Activated T-cell treated with anti-CD3 and anti-CD28 coated beads for 48 hours (primary cell): Measurements from ENCODE around the gene HSPB1.
"Not testable (repeated sequence)": the region's sequence is repeated elsewhere in the genome, so short reads cannot be mapped to it uniquely, and the experiment has no call there.

Experiments used
- DNase-seq: peaks from one replicate; pipeline ENCODE4 v3.0.0-alpha.2; 2020; ENCODE audit warnings: low read depth

HSPB1 gene

DNA sequence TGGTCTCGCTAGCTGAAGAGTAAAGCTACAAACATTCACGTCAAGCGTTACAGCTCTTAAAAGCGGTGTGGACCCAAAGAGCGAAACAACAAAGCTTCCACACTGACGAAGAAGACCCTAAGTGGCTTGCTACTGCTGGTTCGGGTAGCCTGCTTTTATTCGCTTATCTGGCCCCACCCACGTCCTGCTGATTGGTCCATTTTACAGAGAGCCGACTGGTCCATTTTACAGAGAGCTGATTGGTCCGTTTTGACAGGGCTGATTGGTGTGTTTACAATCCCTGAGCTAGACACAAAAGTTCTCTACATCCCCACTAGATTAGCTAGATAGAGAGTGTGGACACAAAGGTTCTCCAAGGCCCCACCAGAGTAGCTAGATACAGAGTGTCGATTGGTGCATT is 6.4 kb downstream of the HSPB1 start:
- not testable (repeated sequence) for DNase-seq

DNA sequence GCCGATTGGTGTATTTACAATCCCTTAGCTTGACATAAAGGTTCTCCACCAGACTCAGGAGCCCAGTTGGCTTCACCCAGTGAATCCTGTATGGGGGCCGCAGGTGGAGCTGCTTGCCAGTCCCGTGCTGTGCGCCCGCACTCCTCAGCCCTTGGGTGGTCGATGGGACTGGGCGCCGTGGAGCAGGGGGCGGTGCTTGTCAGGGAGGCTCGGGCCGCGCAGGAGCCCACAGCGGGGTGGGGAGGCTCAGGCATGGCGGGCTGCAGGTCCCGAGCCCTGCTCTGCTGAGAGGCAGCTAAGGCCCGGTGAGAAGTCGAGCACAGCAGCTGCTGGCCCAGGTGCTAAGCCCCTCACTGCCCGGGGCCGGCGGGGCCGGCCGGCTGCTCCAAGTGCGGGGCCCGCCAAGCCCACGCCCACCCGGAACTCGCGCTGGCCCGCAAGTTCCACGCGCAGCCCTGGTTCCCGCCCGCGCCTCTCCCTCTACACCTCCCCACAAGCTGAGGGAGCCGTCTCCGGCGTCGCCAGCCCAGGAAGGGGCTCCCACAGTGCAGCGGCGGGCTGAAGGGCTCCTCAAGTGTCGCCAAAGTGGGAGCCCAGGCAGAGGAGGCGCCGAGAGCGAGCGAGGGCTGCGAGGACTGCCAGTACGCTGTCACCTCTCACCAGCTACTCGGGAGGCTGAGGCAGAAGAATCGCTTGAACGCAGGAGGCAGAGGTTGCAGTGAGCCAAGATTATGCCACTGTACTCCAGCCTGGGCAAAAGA is 7.0 kb downstream of the HSPB1 start:
- not testable (repeated sequence) for DNase-seq

DNA sequence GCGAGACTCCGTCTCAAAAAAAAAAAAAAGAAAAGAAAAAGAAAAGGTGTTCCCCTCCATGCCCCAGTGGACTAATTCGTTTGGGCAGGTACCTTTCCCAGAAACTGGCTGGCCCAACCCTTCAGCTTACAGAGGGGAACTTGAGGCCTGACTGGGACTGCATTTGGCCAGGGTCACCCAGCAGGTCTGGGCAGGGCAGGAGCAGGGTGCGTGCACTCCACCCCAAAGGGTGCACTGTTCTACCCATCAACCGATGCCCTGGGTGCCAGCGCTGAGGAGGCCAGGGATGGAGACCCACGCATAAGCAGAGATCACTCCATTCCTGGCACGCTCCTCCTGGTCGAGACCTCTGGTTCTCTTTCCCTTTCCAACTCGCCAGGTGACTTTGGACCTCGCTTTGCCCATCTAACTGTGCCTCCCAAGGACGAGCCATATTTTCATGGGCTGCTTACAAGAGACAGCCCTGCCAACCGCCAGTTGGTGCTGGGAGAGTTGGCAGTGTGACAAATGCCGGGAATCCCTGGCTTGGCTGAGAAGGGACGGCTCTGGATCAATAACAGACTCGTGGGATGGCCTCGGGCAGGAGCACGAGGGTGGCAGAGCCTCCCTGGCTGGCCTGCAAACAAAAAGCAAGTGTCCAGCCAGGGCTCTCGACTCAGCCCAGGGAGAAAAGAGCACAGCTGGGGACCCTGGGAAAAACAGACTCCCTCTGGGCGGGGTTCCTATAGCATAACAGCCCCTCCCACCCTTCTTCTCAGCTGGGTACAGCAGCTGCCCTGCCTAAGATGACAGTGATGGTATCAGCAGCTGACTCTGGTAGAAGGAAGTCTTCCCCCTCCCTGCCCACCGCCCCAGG is 7.9 kb downstream of the HSPB1 start:
- no peak for DNase-seq

DNA sequence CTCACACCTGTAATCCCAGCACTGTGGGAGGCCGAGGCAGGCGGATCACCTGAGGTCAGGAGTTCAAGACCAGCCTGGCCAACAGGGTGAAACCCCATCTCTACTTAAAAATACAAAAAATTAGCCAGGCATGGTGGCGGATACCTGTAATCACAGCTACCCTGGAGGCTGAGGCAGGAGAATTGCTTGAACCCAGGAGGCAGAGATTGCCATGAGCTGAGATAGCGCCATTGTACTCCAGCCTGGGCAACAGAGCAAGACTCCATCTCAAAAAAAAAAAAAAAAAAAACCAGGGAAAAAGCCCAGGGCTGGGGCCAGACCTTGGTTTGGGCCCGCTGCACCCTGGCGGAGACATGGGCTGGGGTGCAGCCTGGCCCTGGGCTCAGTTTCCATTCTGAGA is 9.4 kb downstream of the HSPB1 start:
- not testable (repeated sequence) for DNase-seq

DNA sequence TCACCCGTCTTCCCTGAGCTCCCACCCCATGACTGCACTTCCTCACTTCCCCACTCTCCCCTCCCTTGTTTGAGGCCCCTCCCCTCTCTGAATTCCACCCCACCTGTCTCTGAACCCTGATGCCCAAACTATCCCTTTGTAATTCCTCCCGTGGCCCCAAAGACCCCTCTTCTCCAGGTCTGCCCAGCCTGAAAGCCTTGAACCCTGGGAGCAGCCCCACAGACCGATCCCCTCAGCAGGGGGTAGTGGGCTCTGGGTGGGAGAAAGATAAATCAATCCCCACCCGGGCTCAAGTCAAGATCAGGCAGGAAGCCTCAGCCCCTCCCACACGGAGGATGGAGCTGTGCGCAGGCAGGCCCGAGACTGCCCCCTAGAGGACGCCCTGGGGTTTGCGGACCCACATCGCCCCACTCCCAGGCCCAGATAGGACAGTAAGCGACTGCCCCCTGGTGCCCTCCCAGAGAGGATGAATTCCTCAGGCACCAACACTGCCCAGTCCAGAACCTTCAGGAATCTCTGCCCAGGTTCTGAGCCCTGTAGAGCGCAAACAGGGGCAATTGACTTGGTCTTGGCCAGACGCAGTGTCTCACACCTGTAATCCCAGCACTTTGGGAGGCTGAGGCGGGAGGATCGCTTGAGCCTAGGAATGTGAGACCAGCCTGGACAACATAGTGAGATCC is 11.7 kb downstream of the HSPB1 start:
- peak; percentile 97 for DNase-seq

DNA sequence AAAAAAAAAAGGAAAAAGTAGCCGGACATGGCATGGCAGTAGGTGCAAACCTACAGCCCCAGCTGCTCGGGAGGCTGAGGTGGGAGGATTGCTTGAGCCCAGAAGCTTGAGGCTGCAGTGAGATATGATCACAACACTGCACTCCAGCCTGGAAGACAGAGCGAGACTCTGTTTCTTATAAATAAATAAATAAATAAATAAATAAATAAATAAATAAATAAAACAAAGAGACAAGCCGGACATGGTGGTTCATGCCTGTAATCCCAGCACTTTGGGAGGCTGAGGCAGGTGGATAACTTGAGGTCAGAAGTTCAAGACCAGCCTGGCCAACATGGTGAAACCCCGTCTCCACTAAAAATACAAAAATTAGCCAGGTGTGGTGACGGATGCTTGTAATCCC is 12.3 kb downstream of the HSPB1 start:
- DNase-seq: not testable (repeated sequence)

DNA sequence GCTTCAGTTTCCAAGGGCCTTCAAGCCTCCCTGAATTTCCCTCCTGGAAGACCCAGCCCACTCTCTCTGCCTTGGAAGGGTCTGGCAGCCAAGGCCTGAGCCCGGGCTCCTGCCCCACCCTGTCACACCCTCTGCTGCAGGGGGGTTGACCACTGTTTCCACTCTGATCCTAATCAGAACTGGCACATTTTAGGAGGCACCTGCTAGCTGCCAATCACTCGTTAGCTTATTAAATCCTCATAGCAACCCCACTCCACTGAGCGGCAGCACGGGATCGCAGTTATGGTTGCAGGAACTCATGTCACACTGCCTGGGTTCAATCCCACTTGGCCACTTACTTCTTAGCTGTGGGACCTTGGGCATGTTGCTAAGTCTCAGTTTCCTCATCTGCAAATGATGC is 12.9 kb downstream of the HSPB1 start:
- no peak for DNase-seq

DNA sequence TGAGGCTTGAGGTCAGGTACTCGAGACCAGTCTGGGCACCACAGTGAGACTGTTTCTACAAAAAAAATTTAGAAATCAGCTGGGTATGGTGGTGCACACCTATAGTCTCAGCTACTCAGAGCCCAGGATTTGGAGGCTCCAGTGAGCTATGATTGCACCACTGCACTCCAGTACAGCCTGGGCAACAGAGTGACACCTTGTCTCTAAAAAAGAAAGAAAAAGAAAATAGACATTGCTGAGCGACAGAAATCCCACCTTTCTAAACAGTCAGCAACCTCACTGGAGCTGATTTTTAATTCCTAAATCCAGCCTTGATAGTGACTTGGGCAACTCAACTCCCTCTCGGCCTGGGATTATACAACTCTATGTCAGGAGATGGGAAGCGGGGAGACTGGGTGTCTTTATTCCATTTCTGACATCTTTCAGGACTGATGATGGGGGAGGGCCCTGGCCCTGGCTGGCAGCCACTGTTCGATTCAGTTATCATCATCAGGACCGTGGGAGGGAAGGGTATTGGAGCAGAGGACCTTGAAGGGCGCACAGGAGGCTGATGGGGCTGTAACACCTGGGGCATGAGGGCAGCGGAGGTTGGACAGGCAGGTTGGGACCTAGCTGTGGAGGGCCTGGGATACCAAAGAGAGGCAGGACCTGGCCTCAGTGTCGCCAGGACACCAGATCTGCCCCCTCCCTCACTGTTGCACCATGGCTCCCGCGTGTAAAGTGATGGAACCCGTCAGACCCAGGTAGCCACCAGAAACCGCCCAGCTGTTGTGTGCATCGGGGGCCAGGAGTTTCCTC is 14.7 kb downstream of the HSPB1 start:
- no peak for DNase-seq

DNA sequence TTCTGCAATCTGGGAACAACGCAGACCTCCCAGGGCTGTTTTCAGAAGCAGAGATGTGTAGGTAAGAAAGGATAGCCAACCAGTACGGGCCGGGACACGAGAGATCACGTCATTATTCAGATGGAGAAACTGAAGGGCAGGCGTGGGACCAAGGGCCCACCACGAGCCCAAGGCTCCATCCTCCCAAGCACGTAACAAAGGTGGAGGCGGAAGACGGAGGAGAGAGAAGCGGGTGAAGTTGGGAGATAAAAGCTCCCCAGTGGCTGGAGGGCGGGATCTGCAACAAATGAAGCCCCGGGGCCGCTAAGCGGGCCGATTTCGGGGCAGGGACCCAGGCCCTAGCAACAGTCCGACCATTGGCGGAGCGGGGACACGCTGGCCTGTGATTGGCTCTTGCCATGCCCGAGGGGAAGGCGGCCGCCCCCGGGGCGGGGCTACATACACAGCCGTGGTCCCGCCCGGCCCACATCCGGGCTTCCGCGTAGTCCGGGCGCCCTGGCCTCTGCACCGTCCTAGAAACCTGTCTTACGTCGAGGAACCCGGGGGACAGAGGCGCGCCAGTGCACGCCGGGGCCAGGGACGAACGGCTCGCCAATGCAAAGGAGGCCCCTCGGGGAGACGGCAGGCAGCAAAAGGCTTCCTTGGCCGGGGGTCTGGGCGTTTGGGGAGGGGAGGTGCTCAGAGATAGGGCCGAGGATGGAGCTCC is 15.5 kb downstream of the HSPB1 start:
- peak; percentile 94 for DNase-seq

DNA sequence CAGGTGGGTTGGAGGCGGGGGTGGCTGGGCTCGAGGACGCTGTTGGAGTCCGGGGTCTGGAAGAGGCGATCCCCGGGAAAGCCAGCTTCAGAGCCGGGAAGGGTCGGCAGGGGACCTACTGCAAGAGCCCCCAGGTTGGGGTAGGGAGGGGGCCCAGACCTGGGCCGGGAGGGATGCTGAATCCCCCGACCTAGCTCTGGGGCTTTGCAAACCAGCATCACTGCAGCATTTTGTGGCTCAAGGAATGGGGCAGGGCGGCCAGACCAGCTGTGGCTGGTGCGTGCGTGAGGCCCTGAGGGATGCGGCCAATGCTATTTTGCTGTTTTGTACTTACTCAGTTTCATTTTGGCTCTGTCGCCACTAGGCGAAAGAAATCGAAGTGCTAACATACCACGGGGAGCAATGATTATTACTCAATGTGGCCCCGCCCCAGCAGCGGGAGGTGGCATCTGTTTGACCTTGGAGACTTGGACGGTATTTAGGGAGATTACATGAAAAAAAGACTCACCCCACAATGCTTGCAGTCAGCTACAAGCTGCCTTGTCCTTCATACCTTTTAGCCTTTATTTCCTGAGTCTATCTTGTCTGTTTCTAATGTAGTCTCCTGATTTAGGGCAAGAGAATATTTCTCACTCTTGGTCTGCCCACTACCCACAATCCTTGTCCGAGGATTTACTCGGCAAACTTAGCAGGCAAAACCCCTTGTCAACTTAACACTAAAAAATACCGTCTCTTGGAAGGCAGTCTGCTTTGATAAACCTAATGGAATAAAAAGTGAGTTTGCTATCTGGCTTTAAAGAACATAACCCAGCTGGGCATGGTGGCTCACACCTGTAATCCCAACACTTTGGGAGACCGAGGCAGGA is 16.2 kb downstream of the HSPB1 start:
- peak; percentile 65 for DNase-seq

DNA sequence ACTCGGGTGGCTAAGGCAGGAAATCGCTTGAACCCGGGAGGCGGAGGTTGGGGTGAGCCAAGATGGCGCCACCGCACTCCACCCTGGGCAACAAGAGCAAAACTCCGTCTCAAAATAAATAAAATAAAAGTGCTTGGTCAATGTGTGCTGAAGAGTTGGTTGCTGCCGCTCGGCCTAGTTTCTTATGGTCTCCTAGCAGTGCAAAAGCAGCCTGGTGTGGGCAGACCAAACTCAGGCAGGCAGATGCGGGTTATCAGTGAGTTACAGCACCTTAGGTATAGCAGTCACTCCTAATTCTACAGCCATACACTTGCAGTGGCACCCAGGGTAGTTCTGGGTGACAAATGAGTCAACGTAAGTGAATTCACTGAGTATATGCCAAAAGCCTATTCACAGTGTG is 22.6 kb downstream of the HSPB1 start:
- no peak for DNase-seq

DNA sequence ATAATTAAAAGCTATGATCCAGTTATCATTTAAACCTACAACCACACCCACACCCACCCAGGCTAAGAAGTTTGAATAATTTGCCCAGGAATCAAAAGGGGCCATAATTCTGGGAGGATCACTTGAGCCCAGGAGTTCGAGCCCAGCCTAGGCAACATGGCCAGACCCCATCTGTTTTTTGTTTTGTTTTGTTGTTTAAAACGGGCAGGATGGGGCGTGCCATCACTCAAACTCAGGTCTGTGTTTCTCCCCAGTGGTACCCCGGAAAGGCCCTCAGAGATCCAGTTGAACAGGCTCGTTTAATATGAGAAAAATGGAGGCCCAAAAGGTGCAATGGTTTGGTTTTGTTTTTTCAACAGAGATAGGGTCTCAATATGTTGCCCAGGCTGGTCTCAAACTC is 23.3 kb downstream of the HSPB1 start:
- no peak for DNase-seq

DNA sequence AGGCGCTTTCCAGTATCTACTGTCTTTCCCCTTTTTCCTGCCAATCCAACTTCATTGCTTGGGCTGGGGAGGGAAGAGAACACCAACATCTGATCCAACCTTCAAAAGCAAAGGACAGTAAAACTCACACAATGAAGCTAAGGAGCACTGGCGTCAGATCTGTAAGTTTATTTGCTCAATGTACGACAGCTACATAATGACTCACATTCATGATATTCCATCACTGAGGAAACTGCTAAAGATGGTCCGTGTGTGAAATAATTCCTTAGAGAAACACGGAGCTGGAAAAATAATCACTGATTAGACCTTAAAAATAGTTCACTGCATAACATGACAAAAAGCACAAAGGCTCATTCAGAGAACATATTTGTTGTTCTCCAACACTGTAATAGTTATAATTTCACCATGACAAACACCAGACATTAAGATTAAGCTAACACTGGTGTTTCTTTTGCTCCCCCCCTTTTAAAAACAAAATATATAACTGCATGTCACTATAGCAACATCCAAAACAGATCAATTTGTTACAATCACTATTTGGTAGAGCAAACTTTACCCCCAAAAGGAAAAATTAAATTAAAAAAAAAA is 24.3 kb downstream of the HSPB1 start:
- no peak for DNase-seq

DNA sequence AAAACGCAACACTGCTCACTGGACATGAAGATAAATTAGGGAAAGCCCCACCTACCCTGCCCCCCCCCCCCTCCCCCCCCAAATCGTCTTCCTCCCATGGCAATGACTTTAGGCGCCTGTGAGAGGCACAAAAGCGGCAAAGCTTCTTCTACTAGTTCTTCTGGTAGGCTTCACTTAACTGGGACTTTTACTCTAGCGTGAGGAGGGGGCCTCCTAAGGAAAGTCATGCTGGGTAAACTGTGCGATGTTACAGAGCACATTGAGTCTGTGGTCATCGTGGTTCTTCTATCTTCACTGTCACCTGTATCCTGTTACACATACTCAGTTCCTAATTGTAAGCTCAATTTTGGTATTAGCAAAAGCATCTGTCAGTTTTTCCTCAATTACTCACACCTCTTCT is 25.1 kb downstream of the HSPB1 start:
- no peak for DNase-seq

DNA sequence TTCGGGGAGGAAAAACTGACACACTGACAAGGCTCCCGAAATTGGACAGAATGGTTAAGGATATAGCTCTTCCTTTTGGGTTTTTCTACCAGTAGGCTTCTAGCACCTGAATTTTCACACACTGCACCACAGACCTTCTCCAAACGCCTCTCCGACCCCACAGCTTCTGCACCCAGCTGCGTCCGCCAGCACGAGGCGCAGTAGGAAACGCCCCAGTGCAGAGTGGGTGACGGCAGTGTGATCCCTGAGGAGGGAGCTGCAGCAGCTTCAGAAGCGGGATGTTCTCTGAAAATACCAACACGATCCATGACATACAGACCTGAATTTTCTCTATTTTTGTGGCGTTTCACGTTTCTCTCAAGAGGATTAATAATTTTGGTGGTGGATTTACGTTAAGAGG is 25.9 kb downstream of the HSPB1 start:
- no peak for DNase-seq

DNA sequence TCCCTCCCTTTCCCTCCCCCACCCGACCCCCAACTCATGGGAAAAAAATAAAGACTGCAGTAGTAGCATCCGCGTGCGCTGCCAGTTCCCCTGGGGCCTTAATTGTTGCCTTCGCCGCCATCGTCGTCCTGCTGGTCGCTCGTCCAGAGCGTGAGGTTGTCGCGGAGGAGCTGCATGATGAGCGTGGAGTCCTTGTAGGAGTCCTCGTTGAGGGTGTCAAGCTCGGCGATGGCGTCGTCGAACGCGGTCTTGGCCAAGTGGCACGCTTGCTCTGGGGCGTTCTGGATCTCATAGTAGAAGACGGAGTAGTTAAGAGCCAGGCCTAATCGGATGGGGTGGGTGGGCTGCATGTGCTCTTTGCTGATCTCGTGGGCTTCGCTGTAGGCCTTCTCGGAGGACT is 27.0 kb downstream of the HSPB1 start:
- DNase-seq: no peak

DNA sequence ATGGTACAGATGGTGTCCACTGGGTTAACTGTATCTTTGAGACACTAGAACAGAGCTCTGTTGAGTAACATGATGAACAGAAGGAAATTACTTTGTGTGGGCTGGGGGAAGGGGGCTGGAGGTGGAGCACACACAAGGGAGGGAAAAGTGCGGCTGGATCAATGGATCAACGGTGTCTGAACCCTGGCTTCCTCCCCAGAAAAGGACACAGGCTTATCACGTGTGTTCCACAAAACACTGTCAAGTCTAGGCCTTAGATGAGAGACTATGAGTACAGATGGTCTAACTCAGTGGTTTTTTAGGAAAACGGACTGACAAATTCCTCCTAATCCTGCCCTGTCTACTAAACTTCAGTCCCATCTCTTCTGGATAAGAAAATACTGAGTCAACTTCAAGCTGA is 27.8 kb downstream of the HSPB1 start:
- DNase-seq: no peak

DNA sequence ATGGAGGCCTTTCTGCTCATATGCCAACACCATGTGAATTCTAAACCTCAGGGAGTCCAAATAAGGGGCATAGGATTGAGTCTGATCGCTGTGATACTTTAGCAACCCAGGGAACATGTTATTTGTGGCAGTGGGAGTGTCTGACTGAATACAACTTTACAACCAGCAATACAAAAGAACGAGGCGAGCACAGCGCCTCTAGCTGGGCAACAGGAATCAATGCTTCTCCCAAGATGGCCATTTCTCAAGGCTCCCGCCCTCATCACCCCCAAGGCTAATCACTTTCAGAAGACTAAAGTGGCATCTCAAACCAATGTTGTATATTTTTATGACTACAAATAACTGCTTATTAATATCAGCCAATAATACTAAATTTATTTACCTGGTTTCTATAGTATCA is 28.2 kb downstream of the HSPB1 start:
- DNase-seq: no peak

DNA sequence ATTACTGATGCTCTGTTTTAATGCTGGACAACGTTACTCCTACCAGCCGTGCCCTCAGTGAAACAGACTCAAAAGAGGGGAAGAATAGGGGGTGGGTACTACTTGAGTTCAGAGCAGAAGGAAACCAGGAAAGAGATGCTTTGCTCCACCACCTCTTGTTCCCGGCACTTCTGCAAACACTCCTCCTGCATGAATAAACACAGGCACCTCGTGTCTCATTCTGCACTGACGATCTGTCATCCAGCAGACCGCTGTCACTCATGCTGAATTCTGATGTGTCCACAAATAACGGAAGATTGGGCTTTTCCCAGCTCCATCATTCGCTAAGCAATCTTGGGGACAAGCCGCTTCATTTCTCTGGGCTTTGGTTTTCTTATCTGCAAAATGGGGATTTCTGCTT is 29.6 kb downstream of the HSPB1 start:
- DNase-seq: no peak

DNA sequence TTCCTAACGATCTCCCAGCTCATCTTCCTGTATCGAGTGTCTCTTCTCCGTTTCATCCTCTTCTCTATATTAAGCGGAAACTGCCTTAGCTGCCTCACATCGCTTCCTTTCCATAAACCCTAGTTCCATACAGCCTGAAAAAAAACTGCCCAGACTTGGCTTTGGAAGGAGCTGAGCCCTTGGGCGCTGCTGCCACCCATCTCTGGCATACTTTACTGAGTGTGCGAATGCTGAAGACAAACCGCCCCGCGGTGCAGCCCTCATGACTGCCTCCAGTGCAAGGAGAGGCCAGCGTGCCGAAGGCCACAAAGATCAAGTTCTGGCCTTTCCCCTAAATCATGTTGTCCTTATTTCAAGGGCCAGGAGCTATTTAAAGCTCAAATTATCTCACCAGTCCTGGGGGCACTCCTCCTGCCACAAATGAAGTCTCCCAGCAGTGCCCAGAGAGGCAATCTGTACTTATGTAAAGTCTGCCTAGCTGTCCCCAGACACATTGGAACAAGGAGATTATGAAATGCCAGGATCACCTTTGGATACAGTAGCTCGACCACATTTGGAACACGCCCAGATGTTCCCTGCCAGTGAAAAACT is 31.1 kb downstream of the HSPB1 start:
- no peak for DNase-seq
